ENCODE measurements around the gene CALR3. TPM values are rescaled to one million over a fixed set of nuclear protein-coding genes. Genes with fewer than 3 reads are reported as not detected.

CALR3 gene
- total RNA-seq, 1 experiment from 2014 or later = not detected

- Histone ChIP-seq H3K4me1 (ENCODE audit: control insufficient read depth, insufficient read depth, low read length) (no peaks in the 10 kb centered on the region), H3K9me3 (ENCODE audit: control insufficient read depth, insufficient read depth, low read depth, low read length) (no peaks in the 10 kb centered on the region), H3K27ac (ENCODE audit: low read length) (no peak overlapping the region), H3K4me3 (ENCODE audit: low read depth in 2 of 2, low read length in 2 of 2) (no peak overlapping the region), H3K27me3 (ENCODE audit: control insufficient read depth, insufficient read depth, low read length) (no peaks in the 10 kb centered on the region), H3K36me3 (ENCODE audit: control insufficient read depth, insufficient read depth, low read length) (peaks cover 2% of the 10 kb centered on the region; the same call in 1 of the 2 replicates)
- TF ChIP-seq TCF7L2 (IDR thresholded peaks at IDR 0.05; ENCODE audit: low read depth, low read length) (no peak), POLR2AphosphoS5 (IDR thresholded peaks at IDR 0.05; ENCODE audit: low read depth, low read length) (no peak), CTCF (IDR thresholded peaks at IDR 0.05) (no peak), SIN3A (IDR thresholded peaks at IDR 0.05; ENCODE audit: borderline replicate concordance, insufficient read depth, low read depth, low read length) (no peak), REST (IDR thresholded peaks at IDR 0.05; ENCODE audit: insufficient read depth in 1 of 2, low read depth in 2 of 2, low read length in 1 of 2) (no peak)
- no peak for DNase-seq (ENCODE audit: low read depth, low spot score)
- ChIA-PET POLR2A (no interaction called here), CTCF (no interaction called here)
- intact Hi-C loops (cut with micrococcal nuclease; ENCODE audit: unreplicated experiment) (no loop called here), in situ Hi-C loops (cut with HindIII; ENCODE audit: low pct_unique_long_range_greater_than_20kb, low sequenced_read_pairs) (no loop called here)
- no peak for ATAC-seq
- no TSS peak for BruUV-seq (replicated peaks)
Measured at GRCh38 chr19:16429066-16429758, 66.8 kb downstream of the CALR3 start.

Other genes starting within 250 kb of the CALR3 start
- gene KLF2, start 171.3 kb downstream of the CALR3 start, total RNA-seq (2021; ENCODE audit: unreplicated experiment) = 3.5 TPM
- 34.2 TPM for gene EPS15L1, start 24.2 kb downstream of the CALR3 start, total RNA-seq (2021; ENCODE audit: unreplicated experiment)
- 4.4 TPM for gene C19orf44, start 227 bp upstream of the CALR3 start, total RNA-seq (2021; ENCODE audit: unreplicated experiment)
- 48.3 TPM for gene CHERP, start 46.3 kb upstream of the CALR3 start, total RNA-seq (2021; ENCODE audit: unreplicated experiment)
- gene SLC35E1, start 76.2 kb upstream of the CALR3 start, total RNA-seq (2021; ENCODE audit: unreplicated experiment) = 43.5 TPM
- 8.8 TPM for gene MED26, start 132.0 kb upstream of the CALR3 start, total RNA-seq (2021; ENCODE audit: unreplicated experiment)
- 70.7 TPM for gene SMIM7, start 164.0 kb upstream of the CALR3 start, total RNA-seq (2021; ENCODE audit: unreplicated experiment)
- gene TMEM38A, start 165.0 kb upstream of the CALR3 start, total RNA-seq (2021; ENCODE audit: unreplicated experiment) = 8.4 TPM
- gene NWD1, start 223.7 kb upstream of the CALR3 start, total RNA-seq (2021; ENCODE audit: unreplicated experiment) = 1.4 TPM

Data from Panc1 (cell line).